Central memory CD4-positive, alpha-beta T cell (primary cell): Measurements from ENCODE around the gene ASB16.

ENCODE experiments used
- DNase-seq: peaks from one replicate; pipeline ENCODE4 v3.0.0; 2022

ASB16 gene

DNA sequence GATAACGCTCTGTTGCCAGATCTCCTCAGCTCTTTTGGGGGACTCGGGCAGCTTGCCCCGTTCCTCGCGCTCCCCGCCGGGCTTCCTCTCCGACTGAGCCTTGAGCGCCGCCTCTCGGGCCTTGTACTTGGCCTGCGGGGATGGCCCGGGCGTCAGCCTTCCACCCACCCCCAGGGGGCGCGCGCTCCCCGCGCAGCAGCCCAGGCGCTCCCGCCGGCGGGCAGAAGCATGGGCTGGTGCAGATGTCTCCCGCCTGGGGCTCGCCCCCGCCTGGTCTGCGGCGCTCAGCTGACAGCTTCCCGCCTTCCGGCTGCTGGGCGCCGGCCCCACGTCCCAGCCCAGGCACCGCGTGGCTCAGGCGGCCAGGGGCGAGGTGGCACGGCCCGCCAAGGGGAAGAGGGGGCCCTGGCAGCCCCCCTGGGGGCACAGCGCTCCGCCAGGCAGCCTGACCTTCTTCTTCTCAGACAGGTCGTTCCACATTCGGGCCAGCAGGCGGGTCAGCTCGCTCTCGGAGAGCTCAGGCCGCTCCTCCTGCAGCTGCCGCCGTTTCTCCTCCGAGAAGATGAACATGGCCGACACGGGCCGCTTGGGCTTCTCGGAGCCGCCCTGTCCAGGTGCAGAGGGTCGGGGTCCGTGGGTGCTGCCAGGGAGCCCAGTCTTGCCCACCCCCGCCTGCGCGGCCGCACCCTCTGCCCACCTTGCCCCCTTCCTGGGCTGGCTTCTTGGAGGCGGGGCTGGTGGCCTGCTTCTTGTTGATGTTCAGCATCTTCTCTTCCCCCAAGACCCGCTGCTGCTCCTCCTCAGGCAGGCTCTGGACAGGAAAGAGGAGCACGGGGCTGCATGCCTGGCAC, 40.1 kb downstream of the ASB16 start:
- DNase-seq: peak; percentile 91

DNA sequence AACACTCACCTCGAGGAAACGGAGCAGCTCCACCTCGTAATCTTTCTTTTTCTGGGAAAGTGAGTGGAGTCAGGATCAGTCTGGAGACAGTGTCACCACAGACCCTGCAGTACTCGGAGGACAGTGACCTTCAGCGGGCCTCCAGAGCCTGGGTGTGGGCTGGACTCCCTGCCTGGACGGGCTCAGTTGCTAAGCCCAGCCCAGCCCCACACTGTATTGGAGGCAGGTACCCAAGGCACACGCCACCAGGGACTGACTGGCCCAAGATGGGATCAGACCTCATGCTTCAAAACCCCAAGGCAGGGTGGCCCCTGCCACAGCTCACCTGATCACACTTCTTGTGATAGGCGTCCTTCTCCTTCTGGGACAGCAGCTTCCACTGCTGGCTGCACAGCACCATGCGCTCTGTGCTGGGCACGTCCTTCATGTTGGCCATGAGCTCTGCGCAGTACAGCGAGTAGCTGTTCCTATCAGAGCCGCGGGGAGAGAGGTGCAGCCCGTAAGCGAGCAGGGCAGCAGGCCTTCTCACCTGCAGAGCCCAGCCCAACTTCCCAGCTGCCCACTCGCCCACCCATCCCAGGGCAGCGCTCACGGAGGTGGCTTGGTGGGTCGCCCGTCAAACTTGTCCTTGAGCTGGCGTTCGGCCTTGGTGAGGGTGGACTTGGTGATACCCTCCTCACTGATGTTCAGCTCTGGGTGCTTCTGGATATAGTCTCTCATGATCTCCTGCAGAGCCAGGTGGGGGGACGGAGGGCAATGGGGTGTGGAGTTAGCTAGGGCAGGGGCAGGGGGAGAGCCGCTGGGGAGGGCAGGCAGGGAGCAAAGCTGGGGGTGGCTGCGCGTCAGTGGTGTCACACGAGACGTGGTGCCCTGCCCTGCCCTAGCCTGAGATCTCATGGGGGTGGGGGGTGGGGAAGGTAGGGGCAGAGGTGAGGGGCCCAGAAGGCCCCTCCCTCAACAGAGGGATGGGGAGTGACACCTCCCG, 41.1 kb downstream of the ASB16 start:
- DNase-seq: no peak

DNA sequence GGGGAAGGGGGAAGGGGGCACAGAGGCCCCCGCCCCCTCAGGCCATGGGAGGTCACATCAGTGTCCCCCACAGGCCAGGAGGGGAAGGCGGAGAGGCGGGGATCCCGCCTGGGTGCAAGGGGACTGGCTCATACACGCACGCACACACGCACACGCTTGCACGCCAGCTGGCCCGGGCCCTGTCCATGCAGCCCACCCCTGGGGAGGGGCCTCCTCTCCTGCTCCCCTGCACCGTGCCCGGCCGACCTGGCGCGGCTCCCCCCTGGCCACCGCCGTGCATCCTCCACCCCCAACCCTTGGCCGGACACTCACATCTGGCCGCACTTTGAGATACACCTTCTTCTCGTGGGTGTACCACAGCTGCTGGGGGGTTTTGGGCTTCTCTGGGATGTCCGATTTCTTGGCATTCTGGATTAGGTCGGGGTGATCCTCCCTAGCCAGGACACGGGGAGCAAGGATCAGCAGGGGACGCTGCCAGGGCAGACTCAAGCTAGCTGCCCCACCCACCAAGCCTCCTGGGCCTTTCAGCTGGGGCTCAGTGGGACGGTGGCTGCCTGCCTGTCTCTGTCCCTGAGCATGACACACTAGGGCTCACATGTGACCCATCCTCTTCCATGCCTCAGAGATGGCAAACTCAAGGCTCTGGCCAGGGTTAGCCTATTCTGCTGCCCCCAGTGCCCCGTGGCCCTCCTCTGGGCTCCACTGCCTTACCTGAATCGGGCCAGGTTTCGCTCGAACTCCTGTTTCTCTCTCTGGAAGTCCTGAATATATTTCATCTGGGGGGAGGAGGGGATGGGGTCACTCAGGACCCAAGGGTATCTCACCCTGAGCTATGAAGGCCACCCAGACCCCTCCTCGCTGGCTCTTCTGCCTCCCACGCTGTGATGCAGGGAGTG, 42.3 kb downstream of the ASB16 start:
- DNase-seq: no peak

DNA sequence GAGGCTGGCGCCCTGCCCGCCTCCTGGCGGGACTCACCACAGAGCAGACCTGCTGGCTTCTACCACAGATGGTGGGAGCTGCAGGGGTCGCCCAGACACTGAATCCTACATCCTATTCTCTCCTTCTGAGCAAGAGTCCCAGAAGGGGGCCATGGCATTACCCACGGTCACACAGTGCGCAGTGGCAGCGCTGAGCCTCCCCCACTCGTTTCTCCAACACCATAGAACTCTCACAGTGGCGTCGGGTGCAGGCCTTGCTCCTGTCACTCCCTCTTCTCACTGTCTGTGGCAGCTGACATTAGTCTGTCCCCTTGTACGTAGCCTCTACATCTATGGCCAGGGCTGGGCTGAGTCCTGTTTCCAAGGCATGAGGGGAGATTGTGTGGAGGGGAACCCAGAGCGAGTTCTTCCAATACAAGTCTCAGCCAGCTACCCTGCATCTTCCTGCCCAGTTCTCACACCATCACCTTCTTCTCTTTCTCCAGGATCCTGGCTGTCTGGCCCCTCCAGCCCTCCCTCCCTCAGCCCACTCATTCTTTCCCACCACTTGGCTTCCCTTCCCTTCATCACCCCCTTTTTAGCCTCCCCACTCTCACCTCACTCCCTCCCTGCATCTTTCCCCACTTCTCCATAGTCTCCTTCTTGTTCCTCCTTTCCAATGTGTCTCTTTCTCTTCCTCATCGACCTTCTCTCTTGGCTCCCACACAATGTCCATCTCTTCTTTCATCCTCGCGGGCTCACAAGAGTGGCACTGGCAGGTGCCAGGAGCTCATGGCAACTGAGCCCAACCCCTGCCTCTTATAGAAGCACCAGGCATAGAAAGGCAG, 43.1 kb downstream of the ASB16 start:
- DNase-seq: no peak

DNA sequence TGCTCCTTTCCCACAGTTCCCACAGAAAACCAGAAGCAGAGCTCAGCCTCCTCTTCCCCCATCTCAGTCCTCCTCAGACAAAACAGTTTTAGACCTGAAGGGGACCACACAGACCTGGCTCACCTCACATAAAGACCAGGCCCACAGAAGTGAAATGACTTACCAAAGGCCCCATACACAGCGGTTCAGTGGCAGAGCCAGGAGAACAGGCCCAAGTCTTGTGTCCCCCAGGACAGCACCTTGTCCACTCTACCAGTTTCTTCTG, 43.7 kb downstream of the ASB16 start:
- DNase-seq: no peak

DNA sequence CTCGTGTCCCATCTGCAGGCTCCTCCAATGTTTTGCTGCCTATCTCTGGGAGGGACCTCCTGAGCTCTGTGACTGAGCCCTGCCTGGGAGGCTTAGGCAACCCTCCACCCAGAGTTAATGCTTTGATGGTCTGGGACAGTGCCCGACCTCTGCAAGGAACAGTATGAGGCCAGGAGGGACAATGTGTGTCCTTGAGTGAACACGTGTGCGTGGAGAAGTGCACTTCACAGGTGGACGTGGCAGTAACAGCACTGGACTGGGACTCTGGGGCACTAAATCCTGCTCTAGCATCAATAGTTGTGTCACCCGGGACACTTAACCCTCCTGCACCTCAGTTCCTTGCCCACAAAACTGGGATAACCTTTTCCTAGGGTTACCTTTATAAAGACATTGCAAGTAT, 44.4 kb downstream of the ASB16 start:
- DNase-seq: no peak

DNA sequence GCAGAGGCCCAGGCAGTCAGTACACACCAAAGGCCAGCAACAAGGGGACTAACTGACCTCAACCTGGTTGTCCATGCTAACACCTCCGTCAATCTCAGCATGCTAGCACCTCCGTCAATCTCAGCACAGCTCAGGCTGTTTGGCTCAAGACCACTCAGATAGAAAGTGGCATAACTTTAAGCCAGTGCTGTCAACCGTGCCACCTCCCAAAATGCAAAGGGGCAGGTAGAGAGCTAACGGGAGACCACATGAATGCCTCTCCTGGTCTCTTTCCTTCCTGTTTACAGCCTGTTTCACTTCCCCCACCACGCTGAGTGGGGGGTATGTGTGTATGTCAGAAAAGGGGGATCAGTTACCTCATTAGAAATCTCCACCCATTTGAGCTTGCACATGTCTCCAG, 45.7 kb downstream of the ASB16 start:
- DNase-seq: peak; percentile 56

DNA sequence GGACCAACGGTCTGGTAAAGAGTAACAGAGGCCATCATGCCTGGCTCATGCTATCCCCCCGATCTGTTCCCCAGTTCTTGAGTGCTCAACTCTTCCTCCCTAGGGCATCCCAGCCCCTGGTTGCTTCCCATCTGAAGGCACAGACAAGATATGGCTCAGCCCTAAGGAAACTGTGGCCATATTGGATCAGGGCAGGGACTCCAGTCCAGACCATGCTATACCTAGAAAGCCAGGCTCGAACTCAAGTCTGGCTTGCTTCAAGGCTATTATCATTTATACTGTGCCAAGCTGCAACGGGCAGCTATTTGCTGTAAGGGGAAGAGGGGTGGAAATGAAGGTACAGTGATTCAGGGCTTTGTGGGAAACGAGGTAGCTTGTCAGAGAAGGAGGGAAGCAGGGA, 46.2 kb downstream of the ASB16 start:
- DNase-seq: no peak

DNA sequence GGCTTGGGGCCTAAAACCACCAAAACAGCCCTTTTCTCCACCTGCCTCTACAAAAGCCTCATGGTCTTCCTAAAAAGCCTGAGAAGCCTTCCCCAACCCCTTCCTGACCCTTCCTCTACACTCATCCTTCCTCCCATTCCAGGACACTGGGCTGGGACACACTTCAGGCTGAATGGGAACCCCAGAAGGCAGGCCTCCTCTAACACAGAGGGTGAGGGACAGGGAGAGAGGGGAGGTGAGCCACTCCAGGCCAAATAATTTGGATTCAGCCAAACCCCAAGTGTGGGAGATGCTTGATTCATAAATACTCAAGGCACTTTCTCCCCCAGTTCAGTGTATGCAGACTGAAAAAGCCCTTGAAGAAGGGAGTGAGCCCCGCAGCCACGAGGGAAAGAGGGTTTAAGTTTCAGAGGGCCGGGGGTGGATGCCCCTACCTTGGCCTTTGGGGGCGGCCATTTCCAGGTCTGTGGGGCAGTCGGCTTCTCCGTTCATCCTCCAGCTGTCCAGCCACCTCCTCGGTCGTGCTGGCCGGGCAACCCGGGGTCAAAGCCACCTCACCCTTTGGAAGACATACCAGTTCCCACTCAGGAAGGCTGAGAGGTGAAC, 47.3 kb downstream of the ASB16 start:
- DNase-seq: no peak

DNA sequence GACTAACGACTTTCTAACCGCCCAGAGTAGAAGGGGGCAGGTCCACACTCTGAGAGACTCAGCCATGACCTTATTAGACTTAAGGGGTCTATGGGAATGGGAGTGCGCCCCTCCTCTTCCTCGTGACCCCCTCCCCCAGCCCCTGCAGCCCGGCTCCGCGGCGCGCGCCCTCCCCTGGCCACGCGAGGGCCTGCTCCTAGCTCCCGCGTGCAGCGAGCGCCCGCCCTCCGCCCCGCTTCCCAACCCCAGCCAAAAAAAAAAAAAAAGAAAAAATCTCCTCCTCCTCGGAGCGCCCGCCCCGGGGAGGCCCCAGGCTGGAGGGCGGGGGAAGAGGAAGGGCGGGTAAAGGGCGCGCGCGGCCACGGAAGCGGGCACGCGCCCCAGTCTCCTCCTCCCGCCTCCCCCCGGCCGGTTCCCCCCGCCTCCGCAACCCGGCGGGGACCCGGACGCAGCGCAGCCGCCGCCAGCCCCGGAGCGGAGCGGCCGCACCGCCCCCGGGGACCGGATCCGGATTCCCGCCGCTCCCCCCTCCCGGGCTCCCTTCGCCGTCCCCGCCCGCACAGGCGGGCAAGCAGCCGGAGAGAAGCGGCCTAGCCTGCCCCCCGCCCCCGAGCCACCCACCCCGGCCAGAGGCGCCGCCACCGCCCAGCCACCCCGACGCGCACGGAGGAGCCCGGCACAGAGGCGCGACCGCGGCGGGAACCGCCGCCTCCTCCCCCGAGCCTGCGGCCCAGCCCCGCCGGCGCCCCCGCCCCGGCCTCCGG, 48.0 kb downstream of the ASB16 start:
- peak; percentile 90 for DNase-seq

DNA sequence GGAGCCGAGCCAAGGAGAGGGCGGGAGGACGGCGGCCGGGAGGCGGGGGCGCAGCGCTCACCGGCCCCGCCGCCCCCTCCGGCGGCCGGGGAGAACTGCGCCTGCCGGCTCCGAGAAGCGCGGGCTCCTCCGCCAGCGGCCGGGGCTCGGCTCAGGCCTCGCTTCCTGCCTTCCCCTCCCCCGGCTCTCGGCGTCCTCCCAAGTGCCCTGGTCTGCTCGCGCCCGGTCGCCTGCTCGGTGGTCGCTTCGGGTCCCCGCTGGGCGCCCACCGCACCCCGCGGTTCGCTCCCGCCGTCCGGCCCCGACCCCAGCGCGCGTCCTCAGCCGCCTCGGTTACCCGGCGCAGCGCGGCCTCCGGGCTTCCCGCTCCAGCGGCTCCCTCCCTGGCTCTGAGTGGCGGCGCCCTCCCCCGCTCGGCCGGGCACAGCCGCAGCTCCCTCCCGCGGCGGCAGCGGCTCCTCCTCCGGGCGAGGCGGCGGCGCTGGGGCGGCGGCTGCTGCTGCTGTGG, 48.7 kb downstream of the ASB16 start:
- DNase-seq: peak; percentile 76

DNA sequence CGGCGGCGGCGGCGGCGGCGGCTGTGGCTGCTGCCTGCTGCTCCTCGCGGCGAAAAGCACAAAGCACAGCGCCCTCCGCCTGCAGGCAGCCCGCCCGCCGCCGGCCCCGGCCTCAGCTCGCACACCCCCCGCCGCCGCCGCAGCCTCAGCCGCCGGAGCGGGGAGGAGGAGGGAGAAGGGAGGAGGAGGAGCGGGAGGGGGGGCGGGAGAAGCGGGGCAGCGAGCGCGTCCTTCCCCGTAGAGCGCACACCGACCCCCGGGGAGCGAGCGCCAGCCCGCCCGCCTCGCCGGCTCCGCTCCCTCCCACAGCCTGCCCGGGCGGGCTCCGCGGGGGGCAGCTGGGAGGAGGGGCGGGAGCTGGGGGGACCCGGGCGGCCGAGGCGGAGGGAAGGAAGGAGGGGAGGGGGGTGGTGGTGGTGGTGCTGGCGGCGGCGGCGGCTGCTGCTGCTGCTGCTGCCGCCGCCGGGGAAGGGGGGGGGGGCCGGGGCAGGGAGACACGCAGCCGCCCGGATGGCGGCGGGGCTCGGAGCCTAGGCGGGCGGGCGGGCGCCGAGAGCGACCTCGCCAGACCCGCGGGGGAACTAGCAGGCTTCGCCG, 49.2 kb downstream of the ASB16 start, which contains the start of gene UBTF:
TSS of gene UBTF (minus strand) at position 60 of the 597 bp plus-strand sequence. CDS start 1,446 bp downstream, outside the sequence.
- DNase-seq: peak; percentile 77

DNA sequence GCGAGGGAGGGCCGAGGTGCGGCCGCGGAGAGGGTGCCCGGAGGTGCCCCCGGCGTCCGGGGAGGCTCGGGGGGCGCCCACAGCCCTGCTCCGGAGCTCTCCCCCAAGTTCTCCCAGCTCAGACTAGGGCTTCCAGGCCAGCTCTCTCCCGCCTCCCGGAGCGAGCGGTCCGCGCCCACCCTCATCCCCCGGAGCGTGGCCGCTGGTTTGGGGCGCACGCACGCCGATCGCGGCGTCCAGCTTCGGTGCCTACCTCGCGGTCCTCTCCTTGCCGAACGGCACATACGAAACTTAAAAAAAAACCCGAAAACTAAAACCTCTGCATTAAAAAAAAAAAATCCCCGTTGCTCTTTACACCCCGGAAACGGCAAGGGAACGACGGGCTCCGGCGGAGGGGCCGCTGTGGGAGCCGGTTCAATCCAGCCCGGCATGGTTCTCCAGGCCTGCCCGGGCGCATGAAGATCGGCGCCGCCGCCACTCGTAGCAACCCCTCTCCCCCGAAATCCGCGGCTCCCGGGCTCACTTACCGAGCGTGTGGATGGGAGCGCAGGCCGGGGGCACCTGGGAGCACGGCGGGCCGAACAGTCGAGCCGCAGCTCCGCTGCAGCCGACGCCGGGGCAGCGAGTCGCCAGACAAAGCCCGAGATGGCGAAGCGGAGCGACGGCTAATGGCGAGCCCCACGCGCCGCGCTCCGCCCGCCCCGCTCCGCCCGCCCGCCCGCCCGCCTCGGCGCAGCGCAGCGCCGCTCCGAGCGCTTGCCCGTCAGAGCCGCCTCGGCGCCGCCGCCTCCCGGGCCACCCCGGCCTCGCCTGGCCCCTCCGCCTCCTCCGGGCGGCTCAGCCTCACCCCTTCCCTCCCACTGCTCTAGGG, 49.9 kb downstream of the ASB16 start:
- DNase-seq: peak; percentile 65

DNA sequence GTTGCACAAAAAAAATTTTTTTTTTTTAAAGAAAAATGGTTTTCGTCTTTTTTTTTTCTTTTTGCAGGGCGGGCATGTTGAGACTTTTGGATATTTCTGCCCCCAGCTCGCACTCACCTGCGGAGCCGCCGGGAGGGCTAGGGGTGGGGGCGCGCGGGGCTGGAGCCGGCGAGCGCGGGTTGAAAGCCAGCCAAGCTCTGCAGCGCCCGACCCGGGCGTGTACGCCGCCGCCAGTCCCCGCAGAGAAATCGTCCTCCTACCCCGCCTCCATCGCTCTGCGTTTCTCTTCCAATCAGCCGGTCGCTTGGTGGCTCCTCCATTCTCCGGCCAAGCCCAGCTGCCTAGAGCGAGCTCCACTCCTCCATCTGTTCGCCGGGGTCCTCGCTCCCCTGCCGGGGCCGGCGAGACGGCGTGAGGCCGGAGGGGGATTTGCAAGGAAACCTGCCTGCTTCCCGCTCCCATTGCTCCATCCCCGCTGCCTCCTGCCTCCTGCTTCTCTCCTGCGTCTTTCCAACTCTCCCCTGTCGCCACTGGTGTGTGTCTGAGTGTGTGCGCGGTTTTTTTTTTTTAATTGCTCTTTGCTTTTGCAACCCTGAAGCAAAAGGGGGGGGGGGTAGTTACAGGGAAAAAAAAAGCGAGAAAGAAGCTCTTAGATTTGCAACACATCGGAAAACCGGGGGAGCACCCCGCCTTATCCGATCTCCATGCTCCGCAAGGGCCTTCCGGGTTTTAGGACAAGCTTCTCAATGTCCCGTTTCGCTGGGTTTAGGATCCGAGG, 50.8 kb downstream of the ASB16 start:
- DNase-seq: peak; percentile 69

DNA sequence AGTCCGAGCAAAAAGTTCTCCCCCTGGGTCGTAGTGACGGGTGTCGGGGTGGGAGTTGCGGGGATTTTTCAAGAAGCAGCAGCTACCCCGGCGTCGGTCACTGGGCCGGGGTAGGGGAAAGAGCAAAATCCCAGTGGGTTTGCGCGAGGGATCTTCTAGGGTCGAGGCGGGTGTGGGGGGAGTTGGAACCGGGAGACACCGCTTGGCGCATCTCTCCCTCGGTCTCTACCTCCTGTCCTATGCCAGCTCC, 51.3 kb downstream of the ASB16 start:
- no peak for DNase-seq

DNA sequence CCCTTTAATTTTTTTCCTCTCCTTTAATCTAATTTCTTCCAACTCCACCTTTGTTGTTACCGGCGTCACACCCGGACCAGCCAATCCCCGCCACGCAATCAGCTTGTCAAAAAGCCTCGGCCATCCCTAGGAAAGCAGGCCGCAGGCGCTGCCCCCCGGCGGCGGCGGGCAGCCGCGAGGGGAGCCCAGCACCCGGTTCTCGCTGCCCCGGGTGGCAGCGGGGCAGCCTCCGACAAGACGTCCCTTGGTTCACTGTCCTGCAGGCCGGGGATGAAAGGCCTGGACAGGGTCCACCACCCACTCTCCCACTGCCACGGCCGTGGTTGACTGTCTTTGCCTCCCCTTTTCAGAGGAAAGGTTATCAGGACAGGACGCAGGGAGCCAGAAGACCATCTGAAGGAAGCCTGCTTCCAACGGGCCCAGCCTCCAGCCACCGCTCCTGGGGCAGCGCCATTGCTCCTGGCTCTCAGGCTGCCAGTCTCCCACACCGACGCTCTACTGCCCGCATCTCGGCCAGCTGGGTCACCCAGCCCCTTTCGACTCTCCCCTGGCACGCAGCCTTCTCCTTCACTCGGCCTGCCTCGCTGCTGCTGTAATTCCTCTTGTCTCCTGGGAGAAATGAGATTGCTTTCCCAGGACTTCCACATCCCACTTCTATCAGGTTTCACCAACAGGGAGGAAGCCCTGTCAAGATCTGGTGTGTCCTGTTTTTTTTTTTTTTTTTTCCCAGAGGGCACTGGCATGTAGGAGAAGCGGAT, 51.8 kb downstream of the ASB16 start:
- DNase-seq: peak; percentile 36

DNA sequence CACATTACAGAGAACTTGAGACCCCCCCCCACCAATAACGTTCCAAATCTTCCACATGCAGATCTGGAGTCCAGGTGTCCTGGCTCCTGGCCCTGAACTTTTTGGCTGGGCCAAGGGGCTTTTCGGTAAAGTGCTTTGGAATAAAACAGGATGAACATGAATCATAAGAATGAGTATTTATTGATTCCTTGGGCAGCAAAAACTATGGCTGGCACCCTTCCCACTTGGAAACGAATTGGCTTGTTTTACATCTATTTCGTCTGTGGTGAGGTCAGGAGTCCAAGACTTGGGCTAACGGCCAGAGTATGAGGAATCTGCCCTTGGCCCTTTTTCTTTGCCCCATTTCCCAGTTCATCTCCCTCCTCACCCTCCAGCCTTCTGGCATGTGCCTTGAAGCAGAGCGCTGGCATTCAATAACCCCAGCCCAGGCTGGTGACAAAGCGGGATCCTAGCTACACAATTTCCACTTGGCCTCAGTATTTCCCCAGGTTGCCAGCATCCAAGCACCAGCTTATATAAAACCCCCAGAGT, 53.1 kb downstream of the ASB16 start:
- no peak for DNase-seq
